ENCODE data around the gene CASK. TPM values are rescaled to one million over a fixed set of nuclear protein-coding genes. Genes with fewer than 3 reads are reported as not detected.
A peak's percentile ranks its signal among the peaks of the same experiment; 100 is the strongest.

The CASK gene
- total RNA-seq, 2 experiments from 2014 or later = 18.2 to 20.2 TPM

DNA sequence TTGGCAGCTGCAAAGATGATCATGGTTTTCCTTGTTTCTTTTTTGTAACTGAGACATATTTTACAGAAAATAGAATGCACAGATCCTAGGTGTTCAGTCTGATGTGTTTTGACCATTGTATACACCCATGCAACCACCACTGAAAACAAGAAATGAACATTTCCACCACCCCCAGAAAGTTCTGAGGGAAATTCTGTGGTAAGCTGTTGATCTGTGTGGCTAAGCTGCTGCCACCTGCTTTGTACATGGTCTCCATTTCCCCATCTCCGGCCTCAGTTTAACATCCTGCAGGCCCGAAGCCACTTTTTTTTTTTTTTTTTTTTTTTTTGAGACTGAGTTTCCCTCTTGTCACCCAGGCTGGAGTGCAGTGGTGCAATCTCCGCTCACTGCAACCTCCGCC, 411.0 kb downstream of the CASK start:
- Mint-ChIP-seq H3K27me3 (no peaks in the 10 kb centered on the region), H3K36me3 (ENCODE audit: low read depth) (no peaks in the 10 kb centered on the region), H3K4me3 (no peak overlapping the region), H3K4me1 (ENCODE audit: low read depth) (peaks cover 28% of the 10 kb centered on the region), H3K9me3 (no peaks in the 10 kb centered on the region), H3K27ac (no peak overlapping the region)
- ChIA-PET POLR2A (no interaction called here), CTCF (no interaction called here)
- DNase-seq (peak; percentile 52), ATAC-seq (peak; percentile 79)
- intact Hi-C loops (cut with micrococcal nuclease) = no loop called here
- TF ChIP-seq, protein P1, sequence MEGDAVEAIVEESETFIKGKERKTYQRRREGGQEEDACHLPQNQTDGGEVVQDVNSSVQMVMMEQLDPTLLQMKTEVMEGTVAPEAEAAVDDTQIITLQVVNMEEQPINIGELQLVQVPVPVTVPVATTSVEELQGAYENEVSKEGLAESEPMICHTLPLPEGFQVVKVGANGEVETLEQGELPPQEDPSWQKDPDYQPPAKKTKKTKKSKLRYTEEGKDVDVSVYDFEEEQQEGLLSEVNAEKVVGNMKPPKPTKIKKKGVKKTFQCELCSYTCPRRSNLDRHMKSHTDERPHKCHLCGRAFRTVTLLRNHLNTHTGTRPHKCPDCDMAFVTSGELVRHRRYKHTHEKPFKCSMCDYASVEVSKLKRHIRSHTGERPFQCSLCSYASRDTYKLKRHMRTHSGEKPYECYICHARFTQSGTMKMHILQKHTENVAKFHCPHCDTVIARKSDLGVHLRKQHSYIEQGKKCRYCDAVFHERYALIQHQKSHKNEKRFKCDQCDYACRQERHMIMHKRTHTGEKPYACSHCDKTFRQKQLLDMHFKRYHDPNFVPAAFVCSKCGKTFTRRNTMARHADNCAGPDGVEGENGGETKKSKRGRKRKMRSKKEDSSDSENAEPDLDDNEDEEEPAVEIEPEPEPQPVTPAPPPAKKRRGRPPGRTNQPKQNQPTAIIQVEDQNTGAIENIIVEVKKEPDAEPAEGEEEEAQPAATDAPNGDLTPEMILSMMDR (IDR thresholded peaks at IDR 0.05) = no peak

- intact Hi-C loops (cut with micrococcal nuclease) = no loop called here
These were observed 415.4 kb downstream of the CASK start for GRCh38 chrX:41507919-41508318.

GRCh38 chrX:41502004-41502403, 421.4 kb downstream of the CASK start:
- ChIA-PET POLR2A (no interaction called here), CTCF (no interaction called here)
- no peak overlapping the region for H3K27ac Mint-ChIP-seq
- H3K36me3 Mint-ChIP-seq (ENCODE audit: low read depth) = no peaks in the 10 kb centered on the region
- ATAC-seq (no peak), DNase-seq (no peak)
- TF ChIP-seq, protein P1 (IDR thresholded peaks at IDR 0.05) = no peak
- peaks cover 3% of the 10 kb centered on the region for H3K9me3 Mint-ChIP-seq
- no peak overlapping the region for H3K4me3 Mint-ChIP-seq
- intact Hi-C loops (cut with micrococcal nuclease) = no loop called here
- H3K4me1 Mint-ChIP-seq (ENCODE audit: low read depth) = peaks cover 2% of the 10 kb centered on the region
- H3K27me3 Mint-ChIP-seq = no peaks in the 10 kb centered on the region

More at GRCh38 chrX:41507919-41508318, 415.4 kb downstream of the CASK start:
- ATAC-seq = no peak
- TF ChIP-seq, protein P1 (IDR thresholded peaks at IDR 0.05) = no peak
- no peaks in the 10 kb centered on the region for H3K36me3 Mint-ChIP-seq (ENCODE audit: low read depth)
- no peaks in the 10 kb centered on the region for H3K27me3 Mint-ChIP-seq
- no peak for DNase-seq
- POLR2A ChIA-PET = no interaction called here
- peaks cover 6% of the 10 kb centered on the region for H3K4me1 Mint-ChIP-seq (ENCODE audit: low read depth)
- CTCF ChIA-PET = no interaction called here
- no peak overlapping the region for H3K27ac Mint-ChIP-seq
- no peaks in the 10 kb centered on the region for H3K9me3 Mint-ChIP-seq
- no peak overlapping the region for H3K4me3 Mint-ChIP-seq

- intact Hi-C loops (cut with micrococcal nuclease) = no loop called here
- peaks cover 2% of the 10 kb centered on the region for H3K4me1 Mint-ChIP-seq (ENCODE audit: low read depth)
- no peak overlapping the region for H3K4me3 Mint-ChIP-seq
- no peaks in the 10 kb centered on the region for H3K27me3 Mint-ChIP-seq
- H3K27ac Mint-ChIP-seq = no peak overlapping the region
- POLR2A ChIA-PET = no interaction called here
- no peaks in the 10 kb centered on the region for H3K36me3 Mint-ChIP-seq (ENCODE audit: low read depth)
- TF ChIP-seq, protein P1 (IDR thresholded peaks at IDR 0.05) = no peak
- H3K9me3 Mint-ChIP-seq = peaks cover 3% of the 10 kb centered on the region
- ATAC-seq (no peak), DNase-seq (no peak)
- CTCF ChIA-PET = no interaction called here
These were observed 423.4 kb downstream of the CASK start for GRCh38 chrX:41499984-41500383.

- H3K27me3 Mint-ChIP-seq = no peaks in the 10 kb centered on the region
- peaks cover 2% of the 10 kb centered on the region for H3K4me1 Mint-ChIP-seq (ENCODE audit: low read depth)
- TF ChIP-seq, protein P1 (IDR thresholded peaks at IDR 0.05) = no peak
- H3K4me3 Mint-ChIP-seq = no peak overlapping the region
- DNase-seq (no peak), ATAC-seq (no peak)
- no peak overlapping the region for H3K27ac Mint-ChIP-seq
- H3K36me3 Mint-ChIP-seq (ENCODE audit: low read depth) = no peaks in the 10 kb centered on the region
- ChIA-PET CTCF (no interaction called here), POLR2A (no interaction called here)
- peaks cover 3% of the 10 kb centered on the region for H3K9me3 Mint-ChIP-seq
- intact Hi-C loops (cut with micrococcal nuclease) = no loop called here
These were observed 424.2 kb downstream of the CASK start for GRCh38 chrX:41499195-41499594.

All from activated CD8-positive, alpha-beta T cell treated with anti-CD3 and anti-CD28 coated beads for 36 hours (primary cell).